OCI-LY1 (cell line): ENCODE results near the gene ACAP3.

Source experiments
- H2AFZ ChIP-seq: fragments of 200-600 bp; sonication (generic), shearing (Covaris generic); 2 replicates; pipeline ENCODE4 v1.6.0; 2014; ENCODE audit warnings: antibody characterized with exemption, mild to moderate bottlenecking, low read length
- H3F3A ChIP-seq: fragments of 200-600 bp; sonication (generic), shearing (Covaris generic); 2 replicates; pipeline ENCODE4 v1.6.0; 2014; ENCODE audit warnings: mild to moderate bottlenecking, antibody characterized with exemption, low read length, moderate library complexity; ENCODE audit not compliant: insufficient read depth
- H3K27ac ChIP-seq: fragments of 200-600 bp; sonication (generic); 2 replicates; pipeline ENCODE4 v1.5.1; 2014; ENCODE audit warnings: low read length, mixed run types, mild to moderate bottlenecking, low read depth; ENCODE audit not compliant: poor library complexity, severe bottlenecking
- H3K27me3 ChIP-seq: fragments of 200-600 bp; sonication (generic); 2 replicates; pipeline ENCODE4 v1.6.0; 2014; ENCODE audit warnings: antibody characterized with exemption, mild to moderate bottlenecking, low read length, moderate library complexity; ENCODE audit not compliant: insufficient read depth
- H3K36me3 ChIP-seq: fragments of 200-600 bp; sonication (generic); 2 replicates; pipeline ENCODE4 v1.6.1; 2014; ENCODE audit warnings: mild to moderate bottlenecking, antibody characterized with exemption, low read length, moderate library complexity, mixed read lengths; ENCODE audit not compliant: insufficient read depth
- H3K4me1 ChIP-seq: fragments of 200-600 bp; sonication (generic); 2 replicates; pipeline ENCODE4 v1.5.1; 2014; ENCODE audit warnings: mild to moderate bottlenecking, low read length, moderate library complexity; ENCODE audit not compliant: insufficient read depth, severe bottlenecking
- H3K4me2 ChIP-seq: fragments of 200-600 bp; sonication (generic), shearing (Covaris generic); 2 replicates; pipeline ENCODE4 v1.6.1; 2014; ENCODE audit warnings: low read length
- H3K4me3 ChIP-seq: fragments of 200-600 bp; sonication (generic); 2 replicates; pipeline ENCODE4 v1.5.1; 2014; ENCODE audit warnings: low read length, low read depth, mild to moderate bottlenecking, mixed read lengths; ENCODE audit not compliant: poor library complexity, severe bottlenecking
- H3K79me2 ChIP-seq: fragments of 200-600 bp; shearing (Covaris generic); 2 replicates; pipeline ENCODE4 v1.6.1; 2016; ENCODE audit warnings: mixed run types, low read length, mixed read lengths; ENCODE audit not compliant: insufficient read depth
- H3K9ac ChIP-seq: fragments of 200-600 bp; sonication (generic), shearing (Covaris generic); 2 replicates; pipeline ENCODE4 v1.6.1; 2014; ENCODE audit warnings: mild to moderate bottlenecking, low read length, mixed read lengths
- H3K9me2 ChIP-seq: fragments of 200-600 bp; sonication (generic), shearing (Covaris generic); 2 replicates; pipeline ENCODE4 v1.6.1; 2014; ENCODE audit warnings: low read depth, mild to moderate bottlenecking, low read length, mixed read lengths
- H3K9me3 ChIP-seq: fragments of 200-600 bp; shearing (Covaris generic); 2 replicates; pipeline ENCODE4 v1.6.1; 2014; ENCODE audit warnings: low read length, mixed read lengths
- H4K20me1 ChIP-seq: fragments of 200-600 bp; sonication (generic), shearing (Covaris generic); 2 replicates; pipeline ENCODE4 v1.6.0; 2016; ENCODE audit warnings: mild to moderate bottlenecking, low read length; ENCODE audit not compliant: insufficient read depth
- EZH2 ChIP-seq: fragments of 200-600 bp; sonication (generic), shearing (Covaris generic); IDR thresholded peaks from 2 replicates; pipeline ENCODE4 v1.8.0; 2017; ENCODE audit warnings: borderline replicate concordance, mixed run types, mild to moderate bottlenecking, antibody characterized with exemption, low read length, moderate library complexity, mixed read lengths
- TF ChIP-seq, protein P1 (sequence below): fragments of 200-600 bp; sonication (generic), shearing (Covaris generic); IDR thresholded peaks from 2 replicates; pipeline ENCODE4 v1.5.1; 2017; ENCODE audit warnings: mild to moderate bottlenecking, antibody characterized with exemption, low read length, moderate library complexity, mixed read lengths

ACAP3 gene

DNA sequence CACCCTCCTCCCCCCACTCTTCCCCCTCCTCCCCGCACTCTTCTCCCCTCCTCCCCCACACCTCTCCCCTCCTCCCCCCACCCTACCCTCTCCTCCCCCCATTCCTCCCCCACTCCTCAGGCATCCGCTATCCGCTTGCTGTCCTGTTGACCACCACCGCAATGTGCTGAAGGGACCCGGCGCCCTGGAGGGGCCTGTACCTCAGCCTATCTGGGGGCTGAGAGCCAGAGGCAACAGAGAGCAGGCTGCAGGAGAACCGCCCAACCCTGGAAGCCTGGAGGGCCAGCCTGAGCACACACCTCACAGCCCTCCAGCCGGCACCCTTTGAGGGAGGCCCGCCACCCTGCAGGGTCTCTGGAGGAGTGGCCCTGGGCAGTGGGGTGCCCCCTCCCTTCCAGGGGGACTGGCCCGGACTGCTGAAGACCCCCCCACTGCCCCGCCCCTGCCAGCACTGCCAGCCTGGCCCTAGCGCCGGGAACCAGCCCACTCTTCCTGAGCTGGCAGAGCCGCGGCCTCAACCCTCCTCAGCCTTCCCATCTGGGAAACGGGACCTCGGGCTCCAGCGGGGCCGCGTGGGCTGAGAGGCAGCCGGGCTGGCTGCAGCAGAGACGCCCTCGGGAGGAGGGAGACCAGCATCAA is 62.4 kb downstream of the ACAP3 start:
- Histone ChIP-seq H3K4me1 (no peaks in the 10 kb centered on the region), H3F3A (no peaks in the 10 kb centered on the region), H3K27ac (no peak overlapping the region)

DNA sequence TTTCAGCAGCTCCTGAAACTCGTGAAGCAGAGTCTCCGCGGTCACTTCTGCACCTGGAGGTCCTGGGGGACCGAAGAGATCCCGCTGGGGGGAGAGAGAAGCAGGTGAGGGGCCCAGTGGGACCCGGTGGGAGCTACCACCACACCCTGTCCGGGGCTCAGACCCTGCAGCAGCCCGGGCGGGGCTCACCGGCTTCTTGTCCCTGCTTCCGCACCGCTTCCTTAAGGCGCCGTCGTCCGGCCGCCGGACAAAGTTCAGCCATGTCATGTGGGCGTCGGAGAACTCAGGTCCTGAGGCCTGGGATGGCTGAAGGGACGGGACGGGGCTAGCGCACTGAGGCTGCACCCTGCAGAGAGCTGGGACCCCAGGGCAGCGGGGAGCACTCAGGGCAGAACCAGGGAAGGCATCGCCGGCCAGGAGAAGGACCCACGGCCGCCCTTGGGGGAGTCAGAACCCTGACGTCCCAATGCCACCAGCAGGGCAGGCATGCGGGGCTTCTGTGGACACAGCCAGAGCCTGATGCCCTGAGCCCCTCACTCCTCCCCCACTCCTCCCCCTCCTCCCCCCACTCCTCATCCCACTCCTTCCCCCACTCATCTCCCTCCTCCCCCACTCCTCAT is 63.4 kb downstream of the ACAP3 start:
- TF ChIP-seq, protein P1, sequence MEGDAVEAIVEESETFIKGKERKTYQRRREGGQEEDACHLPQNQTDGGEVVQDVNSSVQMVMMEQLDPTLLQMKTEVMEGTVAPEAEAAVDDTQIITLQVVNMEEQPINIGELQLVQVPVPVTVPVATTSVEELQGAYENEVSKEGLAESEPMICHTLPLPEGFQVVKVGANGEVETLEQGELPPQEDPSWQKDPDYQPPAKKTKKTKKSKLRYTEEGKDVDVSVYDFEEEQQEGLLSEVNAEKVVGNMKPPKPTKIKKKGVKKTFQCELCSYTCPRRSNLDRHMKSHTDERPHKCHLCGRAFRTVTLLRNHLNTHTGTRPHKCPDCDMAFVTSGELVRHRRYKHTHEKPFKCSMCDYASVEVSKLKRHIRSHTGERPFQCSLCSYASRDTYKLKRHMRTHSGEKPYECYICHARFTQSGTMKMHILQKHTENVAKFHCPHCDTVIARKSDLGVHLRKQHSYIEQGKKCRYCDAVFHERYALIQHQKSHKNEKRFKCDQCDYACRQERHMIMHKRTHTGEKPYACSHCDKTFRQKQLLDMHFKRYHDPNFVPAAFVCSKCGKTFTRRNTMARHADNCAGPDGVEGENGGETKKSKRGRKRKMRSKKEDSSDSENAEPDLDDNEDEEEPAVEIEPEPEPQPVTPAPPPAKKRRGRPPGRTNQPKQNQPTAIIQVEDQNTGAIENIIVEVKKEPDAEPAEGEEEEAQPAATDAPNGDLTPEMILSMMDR: no peak
- TF ChIP-seq EZH2: no peak
- no peak overlapping the region for H3K9ac ChIP-seq

More for the DNA sequence above, 62.4 kb downstream of the ACAP3 start:
- Histone ChIP-seq H3K36me3 (no peaks in the 10 kb centered on the region), H3K9me3 (no peaks in the 10 kb centered on the region), H3K9me2 (no peaks in the 10 kb centered on the region), H3K9ac (no peak overlapping the region), H3K4me3 (no peak overlapping the region), H4K20me1 (no peaks in the 10 kb centered on the region), H2AFZ (no peak overlapping the region), H3K79me2 (no peaks in the 10 kb centered on the region), H3K27me3 (peaks cover 20% of the 10 kb centered on the region; the same call in 1 of the 2 replicates), H3K4me2 (no peak overlapping the region)
- TF ChIP-seq, protein P1: no peak
- TF ChIP-seq EZH2: no peak

DNA sequence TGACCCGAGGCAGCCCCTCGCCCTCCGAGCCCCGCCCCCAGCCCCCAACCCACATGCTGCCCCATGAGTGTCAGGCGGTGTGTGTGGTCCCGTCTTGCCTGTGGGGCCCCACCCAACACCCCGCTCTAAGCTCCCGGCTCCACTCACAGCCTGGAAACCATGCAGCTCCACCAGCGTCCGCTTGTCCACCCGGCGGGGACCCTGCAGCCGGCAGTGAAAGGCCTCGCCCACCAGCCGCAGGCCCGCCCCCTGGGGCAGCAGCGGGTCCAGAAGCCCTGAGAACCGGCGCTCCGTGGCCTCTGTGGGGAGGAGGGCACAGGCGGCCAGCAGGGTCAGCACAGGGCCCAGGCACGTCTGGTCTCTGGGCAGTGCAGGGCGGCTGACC is 63.9 kb downstream of the ACAP3 start:
- no peaks in the 10 kb centered on the region for H3F3A ChIP-seq
- no peak overlapping the region for H3K4me2 ChIP-seq
- no peaks in the 10 kb centered on the region for H3K79me2 ChIP-seq
- H3K4me3 ChIP-seq: no peak overlapping the region
- peaks cover 28% of the 10 kb centered on the region; the same call in 1 of the 2 replicates for H3K27me3 ChIP-seq
- H3K4me1 ChIP-seq: no peaks in the 10 kb centered on the region
- H3K36me3 ChIP-seq: no peaks in the 10 kb centered on the region
- no peaks in the 10 kb centered on the region for H3K9me3 ChIP-seq
- H3K9ac ChIP-seq: no peak overlapping the region
- TF ChIP-seq, protein P1: no peak
- TF ChIP-seq EZH2: no peak
- no peak overlapping the region for H3K27ac ChIP-seq
- H2AFZ ChIP-seq: no peak overlapping the region
- no peaks in the 10 kb centered on the region for H3K9me2 ChIP-seq
- H4K20me1 ChIP-seq: no peaks in the 10 kb centered on the region

More for the DNA sequence above, 63.4 kb downstream of the ACAP3 start:
- Histone ChIP-seq H3K4me3 (no peak overlapping the region), H2AFZ (no peak overlapping the region), H3F3A (no peaks in the 10 kb centered on the region), H3K9me3 (no peaks in the 10 kb centered on the region), H3K4me1 (no peaks in the 10 kb centered on the region), H3K27me3 (peaks cover 28% of the 10 kb centered on the region; the same call in 1 of the 2 replicates), H4K20me1 (no peaks in the 10 kb centered on the region), H3K9me2 (no peaks in the 10 kb centered on the region), H3K36me3 (no peaks in the 10 kb centered on the region), H3K79me2 (no peaks in the 10 kb centered on the region), H3K27ac (no peak overlapping the region), H3K4me2 (no peak overlapping the region)
